Tibial nerve (tissue), 4 donors: Measurements from ENCODE around the gene GDI2.

Source experiments
- EP300 ChIP-seq, 2 donors: sonication (generic); formaldehyde crosslinking; IDR thresholded peaks; one replicate each; pipeline ENCODE4 v1.6.1; 2017; ENCODE audit warnings: antibody characterized with exemption in 2 of 2, mild to moderate bottlenecking in 1 of 2
- TF ChIP-seq, protein P1 (sequence below), 5 experiments: fragments of 200-600 bp in 3 of 5; fragments of 450-650 bp in 2 of 5; sonication (generic) in 3 of 5; IDR thresholded peaks; one replicate each; pipeline ENCODE4 v1.5.1; 2016 to 2019; ENCODE audit warnings: antibody characterized with exemption in 5 of 5, mild to moderate bottlenecking in 3 of 5, moderate library complexity in 2 of 5

DNA sequence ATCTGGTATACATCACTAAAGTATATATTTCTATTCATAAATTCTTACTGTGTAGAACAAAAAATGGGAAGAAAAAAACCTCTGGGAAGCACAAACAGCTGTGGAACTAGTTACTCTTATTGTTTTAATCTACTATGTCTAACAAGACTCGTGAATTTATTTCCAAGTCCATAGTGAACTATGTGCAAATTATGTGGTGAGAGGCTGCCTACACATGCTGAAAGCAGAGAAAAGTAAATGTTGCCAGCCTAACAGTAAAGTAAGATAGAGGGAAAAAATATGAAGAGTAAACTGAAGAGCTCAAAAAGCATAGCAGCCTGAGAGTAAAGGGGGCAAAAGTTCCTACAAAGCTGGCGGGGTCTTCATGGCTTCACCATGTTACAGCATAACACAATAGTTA is 3.0 kb downstream of the GDI2 start:
- no peak for TF ChIP-seq EP300 (IDR thresholded peaks at IDR 0.05)
- TF ChIP-seq, protein P1, sequence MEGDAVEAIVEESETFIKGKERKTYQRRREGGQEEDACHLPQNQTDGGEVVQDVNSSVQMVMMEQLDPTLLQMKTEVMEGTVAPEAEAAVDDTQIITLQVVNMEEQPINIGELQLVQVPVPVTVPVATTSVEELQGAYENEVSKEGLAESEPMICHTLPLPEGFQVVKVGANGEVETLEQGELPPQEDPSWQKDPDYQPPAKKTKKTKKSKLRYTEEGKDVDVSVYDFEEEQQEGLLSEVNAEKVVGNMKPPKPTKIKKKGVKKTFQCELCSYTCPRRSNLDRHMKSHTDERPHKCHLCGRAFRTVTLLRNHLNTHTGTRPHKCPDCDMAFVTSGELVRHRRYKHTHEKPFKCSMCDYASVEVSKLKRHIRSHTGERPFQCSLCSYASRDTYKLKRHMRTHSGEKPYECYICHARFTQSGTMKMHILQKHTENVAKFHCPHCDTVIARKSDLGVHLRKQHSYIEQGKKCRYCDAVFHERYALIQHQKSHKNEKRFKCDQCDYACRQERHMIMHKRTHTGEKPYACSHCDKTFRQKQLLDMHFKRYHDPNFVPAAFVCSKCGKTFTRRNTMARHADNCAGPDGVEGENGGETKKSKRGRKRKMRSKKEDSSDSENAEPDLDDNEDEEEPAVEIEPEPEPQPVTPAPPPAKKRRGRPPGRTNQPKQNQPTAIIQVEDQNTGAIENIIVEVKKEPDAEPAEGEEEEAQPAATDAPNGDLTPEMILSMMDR (IDR thresholded peaks at IDR 0.05) = no peak
